H4 (cell line): ENCODE data around the gene C10orf71. TPM values are rescaled to one million over a fixed set of nuclear protein-coding genes. Genes with fewer than 3 reads are reported as not detected.

Experiments
- DNase-seq: peaks from one replicate; pipeline ENCODE4 v3.0.0-alpha.2; 2015; ENCODE audit warnings: low spot score
- total RNA-seq: library from RNA; depleted of rRNA; stranded (reverse); fragments of >200 nt; shearing (Covaris generic); gene quantifications from 2 replicates; pipeline ENCODE4 v1.2.3, GENCODE V29; 2014; rRNA removed

C10orf71 gene
- total RNA-seq, 1 experiment from 2014 or later: not detected

DNA sequence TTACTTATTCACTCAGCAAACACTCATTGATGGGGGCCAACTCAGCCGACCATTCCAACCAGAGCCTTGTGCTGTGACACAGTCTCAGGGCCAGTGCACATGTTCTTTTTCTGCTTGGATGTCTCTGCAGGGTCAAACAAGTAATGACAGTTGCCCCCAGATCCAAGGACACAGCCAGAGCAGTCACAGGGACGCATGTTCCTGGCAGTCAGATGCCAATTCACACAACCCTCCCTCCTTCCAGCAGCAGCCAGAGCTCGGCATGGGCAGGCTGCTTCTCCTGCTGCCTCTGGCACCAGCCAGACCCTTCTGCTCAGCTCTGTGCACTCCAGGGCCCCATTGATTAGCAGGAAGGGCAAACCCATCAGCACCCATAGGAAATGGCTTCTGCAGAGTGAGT lies 76.6 kb downstream of the C10orf71 start:
- DNase-seq: no peak

Other genes starting within 250 kb of the C10orf71 start
- gene VSTM4, start 183.6 kb upstream of the C10orf71 start, total RNA-seq: 0.23 and 0.29 TPM in 2 replicates
- not detected in 2 replicates for gene FAM170B, start 165.1 kb upstream of the C10orf71 start, total RNA-seq
- gene TMEM273, start 110.8 kb upstream of the C10orf71 start, total RNA-seq: 0.48 and 5.2 TPM in 2 replicates
- gene DRGX, start 96.9 kb downstream of the C10orf71 start, total RNA-seq: not detected in 2 replicates
- gene ERCC6, start 240.0 kb downstream of the C10orf71 start, total RNA-seq: 4.5 and 5.7 TPM in 2 replicates